K562 (cell line): ENCODE data around the gene IGDCC3. TPM values are rescaled to one million over a fixed set of nuclear protein-coding genes. Genes with fewer than 3 reads are reported as not detected.

Experiments
- ATAC-seq: fragments of 200-7000 bp; cut with Tn5 transposase; 3 replicates; pipeline ENCODE4 v1.9.1; 2020; ENCODE audit warnings: moderate library complexity
- BruUV-seq: library from RNA; stranded (reverse); fragments of 400-500 nt; replicated peaks from 2 replicates; lab custom pipeline; 2021; lab: Mats Ljungman, UMichigan
- CTCF ChIA-PET: fragments of 300-600 bp; formaldehyde crosslinking; extraction: SDS; loops from one replicate; lab custom pipeline; 2021; ENCODE audit warnings: low intra/inter-chr PET ratio; lab: Yijun Ruan, JAX
- POLR2A ChIA-PET: fragments of 300-600, 350-650 bp; sonication (Branson Sonifier 250); formaldehyde crosslinking; extraction: SDS; loops from one replicate; lab custom pipeline; 2021; ENCODE audit warnings: antibody characterized with exemption, inconsistent platforms; lab: Yijun Ruan, JAX
- DNase-seq, 4 experiments: peaks; one replicate each; pipeline versions ENCODE4 v3.0.0 to v3.0.0-alpha.2; 2011 to 2018; ENCODE audit warnings: low spot score in 3 of 4, mixed read lengths in 3 of 4; ENCODE audit errors: extremely low read depth in 1 of 4
- FAIRE-seq: peaks from 2 replicates; lab custom pipeline; 2011; peaks lifted over from hg19 to GRCh38; lab: Jason Lieb, UNC
- H2AFZ ChIP-seq: 2 replicates; pipeline ENCODE4 v1.6.0; 2011; ENCODE audit warnings: low read depth, low read length, control low read depth, inconsistent platforms
- H3K27ac ChIP-seq: fragments of 200-600 bp; 3 replicates; pipeline ENCODE4 v1.8.0; 2011; ENCODE audit warnings: low read depth, mild to moderate bottlenecking, control low read depth, inconsistent platforms, low read length, moderate library complexity, mixed read lengths; ENCODE audit errors: extremely low read depth
- H3K27me3 ChIP-seq, 2 experiments: fragments of 300-600 bp in 1 of 2; 2 replicates in 1 of 2; 3 replicates in 1 of 2; pipeline versions ENCODE4 v1.6.0 to v1.8.0; 2011; ENCODE audit warnings: inconsistent platforms in 2 of 2, low read length in 2 of 2, mild to moderate bottlenecking in 1 of 2, mixed read lengths in 1 of 2, moderate library complexity in 1 of 2; ENCODE audit not compliant: control insufficient read depth in 2 of 2, insufficient read depth in 2 of 2
- H3K36me3 ChIP-seq: fragments of 300-600 bp; 3 replicates; pipeline ENCODE4 v1.8.0; 2011; ENCODE audit warnings: mild to moderate bottlenecking, low read length, inconsistent platforms; ENCODE audit not compliant: control insufficient read depth, insufficient read depth
- H3K4me1 ChIP-seq, 2 experiments: fragments of 200-600 bp in 1 of 2; replicated peaks in 1 of 2; 2 replicates in 1 of 2; 3 replicates in 1 of 2; pipeline versions ENCODE4 v1.5.1 to v1.8.0; 2011; ENCODE audit warnings: inconsistent platforms in 2 of 2, low read length in 2 of 2, mild to moderate bottlenecking in 1 of 2, mixed read lengths in 1 of 2, moderate library complexity in 1 of 2; ENCODE audit not compliant: control insufficient read depth in 2 of 2, insufficient read depth in 2 of 2
- H3K4me2 ChIP-seq: 2 replicates; pipeline ENCODE4 v1.6.1; 2011; ENCODE audit warnings: low read length, control low read depth, inconsistent platforms, mixed read lengths; ENCODE audit not compliant: insufficient read depth
- H3K4me3 ChIP-seq: fragments of 200-600 bp; sonication (generic), shearing (Covaris generic); 2 replicates; pipeline ENCODE4 v1.5.1; 2016; ENCODE audit warnings: control low read depth, inconsistent platforms
- H3K79me2 ChIP-seq: fragments of 200-600 bp; 3 replicates; pipeline ENCODE4 v1.8.0; 2011; ENCODE audit warnings: low read length, inconsistent platforms; ENCODE audit not compliant: control insufficient read depth, insufficient read depth
- H3K9ac ChIP-seq, 2 experiments: 2 replicates each; pipeline versions ENCODE4 v1.6.0 to v1.6.1; 2011; ENCODE audit warnings: low read depth in 2 of 2, low read length in 2 of 2, control low read depth in 1 of 2, inconsistent platforms in 1 of 2, mild to moderate bottlenecking in 1 of 2, mixed read lengths in 1 of 2; ENCODE audit not compliant: insufficient read depth in 1 of 2
- H3K9me1 ChIP-seq: one replicate; pipeline ENCODE4 v1.6.0; 2011; ENCODE audit warnings: inconsistent platforms, mild to moderate bottlenecking, low read length, moderate library complexity; ENCODE audit not compliant: control insufficient read depth, insufficient read depth
- H3K9me3 ChIP-seq: replicated peaks from 2 replicates; pipeline ENCODE4 v1.5.1; 2011; ENCODE audit warnings: low read depth, low read length, inconsistent platforms; ENCODE audit not compliant: control insufficient read depth, insufficient read depth
- H4K20me1 ChIP-seq: replicated peaks from 2 replicates; pipeline ENCODE4 v1.6.1; 2011; ENCODE audit warnings: low read length, inconsistent platforms, mixed read lengths; ENCODE audit not compliant: control insufficient read depth, insufficient read depth
- GATAD2A ChIP-seq: fragments of 450-650 bp; IDR thresholded peaks from 2 replicates; pipeline ENCODE4 v1.6.1; 2017
- LEF1 ChIP-seq: fragments of 450-650 bp; IDR thresholded peaks from 2 replicates; pipeline ENCODE4 v1.6.1; 2016; ENCODE audit warnings: mild to moderate bottlenecking
- MTA2 ChIP-seq: fragments of 450-650 bp; IDR thresholded peaks from 2 replicates; pipeline ENCODE4 v1.6.1; 2016; ENCODE audit warnings: low read depth
- PHB2 ChIP-seq: fragments of 450-650 bp; IDR thresholded peaks from 2 replicates; pipeline ENCODE4 v1.6.1; 2017; ENCODE audit warnings: low read depth
- SMC3 ChIP-seq: conservative IDR thresholded peaks from 2 replicates; pipeline ENCODE4 v1.6.1; 2011; ENCODE audit warnings: low read depth, low read length, improper control_type of control experiment; ENCODE audit not compliant: insufficient read depth
- ZNF253 ChIP-seq: fragments of 250-450 bp; sonication (Bioruptor Pico); conservative IDR thresholded peaks from 2 replicates; pipeline ENCODE4 v1.6.1; 2021; ENCODE audit warnings: mild to moderate bottlenecking
- ZNF263 ChIP-seq: sonication (generic); formaldehyde crosslinking; IDR thresholded peaks from 2 replicates; pipeline ENCODE4 v1.8.0; 2022; ENCODE audit warnings: mild to moderate bottlenecking, missing genetic modification reagents, borderline replicate concordance
- WGBS: fragments of 100-300 bp; shearing (Covaris generic); methylation state at CpG from one replicate; pipeline ENCODE4 v1.1.6; 2016; ENCODE audit warnings: low coverage, mixed read lengths; ENCODE audit not compliant: insufficient coverage; ENCODE audit errors: missing lambda C conversion rate; 5-methylcytosine and 5-hydroxymethylcytosine counted together
- in situ Hi-C: fragments of 300-500 bp; cut with MboI; formaldehyde crosslinking; loops from 4 replicates; pipeline ENCODE4 v1.15.0; 2018; ENCODE audit warnings: inconsistent platforms, mixed read lengths
- intact Hi-C: fragments of 100-400 bp; cut with micrococcal nuclease; formaldehyde crosslinking; loops from 2 replicates; pipeline ENCODE4 v1.14.2; 2022
- polyA plus RNA-seq, 8 experiments: library from polyadenylated mRNA; depleted of rRNA in 4 of 8; stranded (reverse) in 5 of 8; unstranded in 3 of 8; fragments of >200 nt; fragmentation: Nextera tagmentation in 2 of 8; fragmentation: Illumina TruSeq in 1 of 8; extraction: Ambion mirVana in 2 of 8; extraction: Trizol in 1 of 8; gene quantifications; 2 replicates each; pipeline versions ENCODE4 v1.2.1 to v1.2.3, GENCODE V29; 2011 to 2014; ENCODE audit warnings: inconsistent platforms in 1 of 8, missing spikeins in 1 of 8
- total RNA-seq, 7 experiments: library from RNA; depleted of rRNA in 6 of 7; stranded (reverse); fragments of >200 nt in 6 of 7; fragmentation: Illumina TruSeq in 2 of 7; extraction: Trizol in 2 of 7; gene quantifications; 2 replicates each; pipeline versions ENCODE4 v1.2.1 to v1.2.3, GENCODE V29; 2011 to 2021; ENCODE audit warnings: low replicate concordance in 1 of 7
- TF ChIP-seq, protein P1 (sequence below): fragments of 200-400 bp; formaldehyde crosslinking; IDR thresholded peaks from 2 replicates; pipeline ENCODE4 v1.6.1; 2017; ENCODE audit warnings: mild to moderate bottlenecking, low read depth, low read length, moderate library complexity
- TF ChIP-seq, protein P2 (sequence below): fragments of 450-650 bp; IDR thresholded peaks from 2 replicates; pipeline ENCODE4 v1.6.1; 2016
- TF ChIP-seq, protein P3 (sequence below): fragments of 250-450 bp; sonication (Bioruptor Pico); IDR thresholded peaks from 2 replicates; pipeline ENCODE4 v1.4.0; 2020; ENCODE audit warnings: mild to moderate bottlenecking
- TF ChIP-seq, protein P4 (sequence below): sonication (generic); formaldehyde crosslinking; IDR thresholded peaks from 2 replicates; pipeline ENCODE4 v1.4.0; 2020; ENCODE audit warnings: mild to moderate bottlenecking, missing genetic modification reagents

IGDCC3 gene
- total and polyA plus RNA-seq, 9 of the 15 experiments (the other 6 are each of a cell fraction or from before 2014, with no cell fraction given): not detected

DNA sequence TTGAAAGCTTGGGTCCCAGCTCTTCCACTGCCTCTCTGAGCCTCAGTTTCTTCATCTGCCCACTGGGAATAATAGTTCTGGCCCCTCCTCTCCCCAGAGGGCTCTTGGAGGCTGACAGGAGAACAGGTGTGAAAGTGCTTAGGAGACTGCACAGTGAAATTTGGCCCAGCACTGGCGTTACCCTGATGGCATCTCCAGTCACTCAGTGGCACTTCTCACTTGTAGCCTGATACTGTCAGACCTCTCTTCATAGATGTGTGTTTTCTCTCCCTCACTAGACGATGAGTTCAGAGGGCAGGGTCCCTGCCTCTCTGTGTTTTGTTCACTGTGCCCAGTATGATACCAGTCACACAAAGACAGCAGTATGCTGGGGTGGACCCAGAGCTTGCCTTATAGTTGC is 22.2 kb upstream of the IGDCC3 start:
- no peaks in the 10 kb centered on the region for H4K20me1 ChIP-seq
- 0% methylated on average over 2 of the region's 2 CpGs for WGBS
- FAIRE-seq: no peak

More for the DNA sequence above, 22.2 kb upstream of the IGDCC3 start:
- ChIA-PET POLR2A (interaction anchor here (2.2 kb wide), 1 partner anchor 95 kb away, joined by 9 read pairs; the partner anchor contains the start of gene RNU5B-1), CTCF (interaction anchor here (0.6 to 2.6 kb wide), 3 partner anchors 16 to 129 kb away, joined by 3 to 16 read pairs (median 6); no protein-coding TSS in a partner anchor)
- Histone ChIP-seq H3K4me1 (peaks cover 4 to 16% of the 10 kb centered on the region in 2 experiments; a peak in 3 of 5 replicates), H3K4me3 (no peak overlapping the region), H3K4me2 (no peak overlapping the region), H3K36me3 (no peaks in the 10 kb centered on the region), H3K27ac (no peak overlapping the region), H3K9ac (no peak overlapping the region), H3K9me1 (no peaks in the 10 kb centered on the region), H3K79me2 (no peaks in the 10 kb centered on the region), H3K27me3 (peaks cover 27 to 60% of the 10 kb centered on the region in 2 experiments), H2AFZ (no peak overlapping the region), H3K9me3 (no peaks in the 10 kb centered on the region)
- ATAC-seq (no peak), DNase-seq (no peak)
- intact Hi-C loops (loop anchor here (5.0 to 10.0 kb wide), 2 partner anchors 83 to 175 kb away; no protein-coding TSS in a partner anchor), in situ Hi-C loops (no loop called here)
- TF ChIP-seq ZNF263: no peak
- TF ChIP-seq, protein P1, sequence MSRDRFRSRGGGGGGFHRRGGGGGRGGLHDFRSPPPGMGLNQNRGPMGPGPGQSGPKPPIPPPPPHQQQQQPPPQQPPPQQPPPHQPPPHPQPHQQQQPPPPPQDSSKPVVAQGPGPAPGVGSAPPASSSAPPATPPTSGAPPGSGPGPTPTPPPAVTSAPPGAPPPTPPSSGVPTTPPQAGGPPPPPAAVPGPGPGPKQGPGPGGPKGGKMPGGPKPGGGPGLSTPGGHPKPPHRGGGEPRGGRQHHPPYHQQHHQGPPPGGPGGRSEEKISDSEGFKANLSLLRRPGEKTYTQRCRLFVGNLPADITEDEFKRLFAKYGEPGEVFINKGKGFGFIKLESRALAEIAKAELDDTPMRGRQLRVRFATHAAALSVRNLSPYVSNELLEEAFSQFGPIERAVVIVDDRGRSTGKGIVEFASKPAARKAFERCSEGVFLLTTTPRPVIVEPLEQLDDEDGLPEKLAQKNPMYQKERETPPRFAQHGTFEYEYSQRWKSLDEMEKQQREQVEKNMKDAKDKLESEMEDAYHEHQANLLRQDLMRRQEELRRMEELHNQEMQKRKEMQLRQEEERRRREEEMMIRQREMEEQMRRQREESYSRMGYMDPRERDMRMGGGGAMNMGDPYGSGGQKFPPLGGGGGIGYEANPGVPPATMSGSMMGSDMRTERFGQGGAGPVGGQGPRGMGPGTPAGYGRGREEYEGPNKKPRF: no peak
- TF ChIP-seq, protein P2, sequence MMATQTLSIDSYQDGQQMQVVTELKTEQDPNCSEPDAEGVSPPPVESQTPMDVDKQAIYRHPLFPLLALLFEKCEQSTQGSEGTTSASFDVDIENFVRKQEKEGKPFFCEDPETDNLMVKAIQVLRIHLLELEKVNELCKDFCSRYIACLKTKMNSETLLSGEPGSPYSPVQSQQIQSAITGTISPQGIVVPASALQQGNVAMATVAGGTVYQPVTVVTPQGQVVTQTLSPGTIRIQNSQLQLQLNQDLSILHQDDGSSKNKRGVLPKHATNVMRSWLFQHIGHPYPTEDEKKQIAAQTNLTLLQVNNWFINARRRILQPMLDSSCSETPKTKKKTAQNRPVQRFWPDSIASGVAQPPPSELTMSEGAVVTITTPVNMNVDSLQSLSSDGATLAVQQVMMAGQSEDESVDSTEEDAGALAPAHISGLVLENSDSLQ: no peak
- no peak for TF ChIP-seq PHB2
- TF ChIP-seq, protein P3, sequence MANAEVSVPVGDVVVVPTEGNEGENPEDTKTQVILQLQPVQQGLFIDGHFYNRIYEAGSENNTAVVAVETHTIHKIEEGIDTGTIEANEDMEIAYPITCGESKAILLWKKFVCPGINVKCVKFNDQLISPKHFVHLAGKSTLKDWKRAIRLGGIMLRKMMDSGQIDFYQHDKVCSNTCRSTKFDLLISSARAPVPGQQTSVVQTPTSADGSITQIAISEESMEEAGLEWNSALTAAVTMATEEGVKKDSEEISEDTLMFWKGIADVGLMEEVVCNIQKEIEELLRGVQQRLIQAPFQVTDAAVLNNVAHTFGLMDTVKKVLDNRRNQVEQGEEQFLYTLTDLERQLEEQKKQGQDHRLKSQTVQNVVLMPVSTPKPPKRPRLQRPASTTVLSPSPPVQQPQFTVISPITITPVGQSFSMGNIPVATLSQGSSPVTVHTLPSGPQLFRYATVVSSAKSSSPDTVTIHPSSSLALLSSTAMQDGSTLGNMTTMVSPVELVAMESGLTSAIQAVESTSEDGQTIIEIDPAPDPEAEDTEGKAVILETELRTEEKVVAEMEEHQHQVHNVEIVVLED (CRISPR knock-in tag): no peak
- TF ChIP-seq, protein P4, sequence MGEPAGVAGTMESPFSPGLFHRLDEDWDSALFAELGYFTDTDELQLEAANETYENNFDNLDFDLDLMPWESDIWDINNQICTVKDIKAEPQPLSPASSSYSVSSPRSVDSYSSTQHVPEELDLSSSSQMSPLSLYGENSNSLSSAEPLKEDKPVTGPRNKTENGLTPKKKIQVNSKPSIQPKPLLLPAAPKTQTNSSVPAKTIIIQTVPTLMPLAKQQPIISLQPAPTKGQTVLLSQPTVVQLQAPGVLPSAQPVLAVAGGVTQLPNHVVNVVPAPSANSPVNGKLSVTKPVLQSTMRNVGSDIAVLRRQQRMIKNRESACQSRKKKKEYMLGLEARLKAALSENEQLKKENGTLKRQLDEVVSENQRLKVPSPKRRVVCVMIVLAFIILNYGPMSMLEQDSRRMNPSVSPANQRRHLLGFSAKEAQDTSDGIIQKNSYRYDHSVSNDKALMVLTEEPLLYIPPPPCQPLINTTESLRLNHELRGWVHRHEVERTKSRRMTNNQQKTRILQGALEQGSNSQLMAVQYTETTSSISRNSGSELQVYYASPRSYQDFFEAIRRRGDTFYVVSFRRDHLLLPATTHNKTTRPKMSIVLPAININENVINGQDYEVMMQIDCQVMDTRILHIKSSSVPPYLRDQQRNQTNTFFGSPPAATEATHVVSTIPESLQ (CRISPR knock-in tag): no peak
- no peak for TF ChIP-seq ZNF253 (CRISPR knock-in tag)
- TF ChIP-seq GATAD2A: no peak
- TF ChIP-seq MTA2: no peak
- TF ChIP-seq LEF1: no peak
- no peak for TF ChIP-seq SMC3
- BruUV-seq: no TSS peak
